Measurements from ENCODE around the gene ZFP69.
"Not testable (repeated sequence)": the region's sequence is repeated elsewhere in the genome, so short reads cannot be mapped to it uniquely, and the experiment has no call there.

The ZFP69 gene

DNA sequence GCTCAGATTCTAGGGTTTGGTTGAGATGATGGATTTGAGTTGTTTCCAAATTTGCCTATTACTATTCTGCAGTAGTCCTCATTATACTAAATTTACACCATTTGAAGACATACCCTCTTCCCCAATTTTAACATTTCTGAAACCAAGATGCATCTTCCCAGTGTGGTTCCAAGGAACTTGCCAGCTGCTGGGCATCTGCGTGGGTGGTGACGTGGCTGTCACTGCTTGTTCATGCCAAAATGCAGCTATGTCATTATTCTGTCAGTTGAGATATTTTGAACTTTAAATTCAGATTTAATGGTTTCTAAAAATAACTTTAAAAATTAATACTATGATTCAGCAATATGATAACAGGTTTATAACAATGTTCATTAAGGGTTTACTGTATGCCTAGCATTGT, 1.2 kb downstream of the ZFP69 start:
- DNase-seq, result no peak
- H3K4me2 ChIP-seq (ENCODE audit: low read depth, low read length), result no peak overlapping the region

DNA sequence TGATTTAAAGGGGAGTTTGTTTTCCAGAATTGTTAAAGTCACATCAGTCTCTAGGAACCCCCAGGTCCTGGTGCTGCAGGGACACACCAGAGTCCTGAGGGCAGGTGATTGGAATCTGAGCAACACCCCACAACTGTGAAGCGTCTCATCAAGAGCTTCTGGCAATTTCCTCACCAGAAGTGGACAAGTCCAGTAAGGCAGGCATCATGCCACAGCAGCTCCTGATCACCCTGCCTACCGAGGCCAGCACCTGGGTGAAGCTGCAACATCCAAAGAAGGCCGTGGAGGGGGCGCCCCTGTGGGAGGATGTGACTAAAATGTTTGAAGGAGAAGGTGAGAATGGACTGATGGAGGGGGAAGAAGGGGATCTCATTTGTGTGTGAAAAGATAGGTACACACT, 2.1 kb downstream of the ZFP69 start:
- Histone ChIP-seq H2AFZ (ENCODE audit: low read length) (no peak overlapping the region), H3K36me3 (replicated peaks; ENCODE audit: insufficient read depth, low read length) (no peaks in the 10 kb centered on the region), H3K79me2 (ENCODE audit: low read length) (no peaks in the 10 kb centered on the region), H4K20me1 (ENCODE audit: insufficient read depth, low read length) (no peaks in the 10 kb centered on the region), H3K9me3 (replicated peaks; ENCODE audit: insufficient read depth, low read length) (no peaks in the 10 kb centered on the region), H3F3A (ENCODE audit: insufficient read depth, low read length) (no peaks in the 10 kb centered on the region), H3K9ac (ENCODE audit: low read length) (no peak overlapping the region), H3K4me3 (ENCODE audit: low read length) (no peak overlapping the region), H3K4me2 (ENCODE audit: low read depth, low read length) (no peak overlapping the region), H3K27ac (ENCODE audit: low read length) (no peak overlapping the region), H3K9me2 (replicated peaks; ENCODE audit: insufficient read depth, low read length) (no peaks in the 10 kb centered on the region), H3K27me3 (replicated peaks; ENCODE audit: insufficient read depth, low read length) (no peaks in the 10 kb centered on the region), H3K4me1 (ENCODE audit: low read length) (0 out of 2 replicates have a peak, but pooled peaks cover 6% of the 10 kb centered on the region)
- no peak for TF ChIP-seq EZH2 (optimal IDR thresholded peaks at IDR 0.05; ENCODE audit: low read depth, low read length)
- TF ChIP-seq, protein P1, sequence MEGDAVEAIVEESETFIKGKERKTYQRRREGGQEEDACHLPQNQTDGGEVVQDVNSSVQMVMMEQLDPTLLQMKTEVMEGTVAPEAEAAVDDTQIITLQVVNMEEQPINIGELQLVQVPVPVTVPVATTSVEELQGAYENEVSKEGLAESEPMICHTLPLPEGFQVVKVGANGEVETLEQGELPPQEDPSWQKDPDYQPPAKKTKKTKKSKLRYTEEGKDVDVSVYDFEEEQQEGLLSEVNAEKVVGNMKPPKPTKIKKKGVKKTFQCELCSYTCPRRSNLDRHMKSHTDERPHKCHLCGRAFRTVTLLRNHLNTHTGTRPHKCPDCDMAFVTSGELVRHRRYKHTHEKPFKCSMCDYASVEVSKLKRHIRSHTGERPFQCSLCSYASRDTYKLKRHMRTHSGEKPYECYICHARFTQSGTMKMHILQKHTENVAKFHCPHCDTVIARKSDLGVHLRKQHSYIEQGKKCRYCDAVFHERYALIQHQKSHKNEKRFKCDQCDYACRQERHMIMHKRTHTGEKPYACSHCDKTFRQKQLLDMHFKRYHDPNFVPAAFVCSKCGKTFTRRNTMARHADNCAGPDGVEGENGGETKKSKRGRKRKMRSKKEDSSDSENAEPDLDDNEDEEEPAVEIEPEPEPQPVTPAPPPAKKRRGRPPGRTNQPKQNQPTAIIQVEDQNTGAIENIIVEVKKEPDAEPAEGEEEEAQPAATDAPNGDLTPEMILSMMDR (IDR thresholded peaks at IDR 0.05; ENCODE audit: low read length), result no peak
- TF ChIP-seq EZH2phosphoT487 (IDR thresholded peaks at IDR 0.05; ENCODE audit: low read length), result no peak
- no peak for DNase-seq

More for the DNA sequence above, 1.2 kb downstream of the ZFP69 start:
- no peak overlapping the region for H3K9ac ChIP-seq (ENCODE audit: low read length)
- H3K27me3 ChIP-seq (replicated peaks; ENCODE audit: insufficient read depth, low read length), result no peaks in the 10 kb centered on the region
- no peaks in the 10 kb centered on the region for H3K9me2 ChIP-seq (replicated peaks; ENCODE audit: insufficient read depth, low read length)
- no peak overlapping the region for H2AFZ ChIP-seq (ENCODE audit: low read length)
- TF ChIP-seq EZH2phosphoT487 (IDR thresholded peaks at IDR 0.05; ENCODE audit: low read length) (no peak), EZH2 (optimal IDR thresholded peaks at IDR 0.05; ENCODE audit: low read depth, low read length) (no peak)
- TF ChIP-seq, protein P1 (IDR thresholded peaks at IDR 0.05; ENCODE audit: low read length), result no peak
- H4K20me1 ChIP-seq (ENCODE audit: insufficient read depth, low read length), result no peaks in the 10 kb centered on the region
- H3F3A ChIP-seq (ENCODE audit: insufficient read depth, low read length), result no peaks in the 10 kb centered on the region
- H3K79me2 ChIP-seq (ENCODE audit: low read length), result no peaks in the 10 kb centered on the region
- H3K36me3 ChIP-seq (replicated peaks; ENCODE audit: insufficient read depth, low read length), result no peaks in the 10 kb centered on the region
- no peak overlapping the region for H3K4me3 ChIP-seq (ENCODE audit: low read length)
- no peak overlapping the region for H3K27ac ChIP-seq (ENCODE audit: low read length)
- 0 out of 2 replicates have a peak, but pooled peaks cover 6% of the 10 kb centered on the region for H3K4me1 ChIP-seq (ENCODE audit: low read length)
- H3K9me3 ChIP-seq (replicated peaks; ENCODE audit: insufficient read depth, low read length), result no peaks in the 10 kb centered on the region

DNA sequence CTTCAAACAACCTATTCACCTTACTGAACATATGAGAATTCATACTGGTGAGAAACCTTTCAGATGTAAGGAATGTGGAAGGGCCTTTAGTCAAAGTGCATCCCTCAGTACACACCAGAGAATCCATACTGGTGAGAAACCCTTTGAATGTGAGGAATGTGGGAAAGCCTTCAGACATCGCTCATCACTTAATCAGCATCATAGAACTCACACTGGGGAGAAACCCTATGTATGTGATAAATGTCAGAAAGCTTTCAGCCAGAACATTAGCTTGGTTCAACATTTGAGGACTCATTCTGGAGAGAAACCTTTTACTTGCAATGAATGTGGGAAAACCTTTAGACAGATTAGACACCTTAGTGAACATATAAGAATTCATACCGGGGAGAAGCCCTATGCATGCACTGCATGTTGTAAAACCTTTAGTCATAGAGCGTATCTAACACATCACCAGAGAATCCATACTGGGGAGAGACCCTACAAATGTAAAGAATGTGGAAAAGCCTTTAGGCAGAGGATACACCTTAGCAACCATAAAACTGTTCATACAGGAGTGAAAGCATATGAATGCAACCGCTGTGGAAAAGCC, 18.3 kb downstream of the ZFP69 start:
- no peak overlapping the region for H2AFZ ChIP-seq (ENCODE audit: low read length)
- TF ChIP-seq EZH2phosphoT487 (IDR thresholded peaks at IDR 0.05; ENCODE audit: low read length) (no peak), EZH2 (optimal IDR thresholded peaks at IDR 0.05; ENCODE audit: low read depth, low read length) (no peak)
- TF ChIP-seq, protein P1 (IDR thresholded peaks at IDR 0.05; ENCODE audit: low read length), result no peak
- no peaks in the 10 kb centered on the region for H3K4me1 ChIP-seq (ENCODE audit: low read length)
- no peaks in the 10 kb centered on the region for H3K9me2 ChIP-seq (replicated peaks; ENCODE audit: insufficient read depth, low read length)
- H3K27me3 ChIP-seq (replicated peaks; ENCODE audit: insufficient read depth, low read length), result no peaks in the 10 kb centered on the region
- H3K9me3 ChIP-seq (replicated peaks; ENCODE audit: insufficient read depth, low read length), result 0 out of 2 replicates have a peak, but pooled peaks cover 3% of the 10 kb centered on the region
- no peaks in the 10 kb centered on the region for H3F3A ChIP-seq (ENCODE audit: insufficient read depth, low read length)
- no peak for DNase-seq
- H3K79me2 ChIP-seq (ENCODE audit: low read length), result no peaks in the 10 kb centered on the region
- no peak overlapping the region for H3K27ac ChIP-seq (ENCODE audit: low read length)
- no peak overlapping the region for H3K9ac ChIP-seq (ENCODE audit: low read length)
- H4K20me1 ChIP-seq (ENCODE audit: insufficient read depth, low read length), result no peaks in the 10 kb centered on the region
- H3K36me3 ChIP-seq (replicated peaks; ENCODE audit: insufficient read depth, low read length), result no peaks in the 10 kb centered on the region; the same call in 1 of the 2 replicates
- no peak overlapping the region for H3K4me3 ChIP-seq (ENCODE audit: low read length)
- H3K4me2 ChIP-seq (ENCODE audit: low read depth, low read length), result no peak overlapping the region

DNA sequence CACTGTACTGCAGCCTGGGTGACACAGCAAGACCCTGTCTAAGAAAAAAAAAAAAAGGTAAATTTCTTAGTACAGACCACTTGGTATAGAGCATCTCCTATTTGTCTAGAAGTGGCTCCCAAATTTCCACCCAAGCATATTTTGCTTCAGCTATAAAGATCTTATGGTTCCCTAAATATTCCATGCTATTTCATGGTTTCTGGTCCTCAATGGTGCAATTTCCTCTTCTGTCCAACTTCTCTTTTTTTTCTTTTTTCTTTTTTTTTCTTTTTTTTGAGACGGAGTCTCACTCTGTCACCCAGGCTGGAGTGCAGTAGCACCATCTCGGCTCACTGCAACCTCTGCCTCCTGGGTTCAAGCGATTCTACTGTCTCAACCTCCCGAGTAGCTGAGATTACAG, 25.6 kb downstream of the ZFP69 start:
- not testable (repeated sequence) for H3K79me2 ChIP-seq (ENCODE audit: low read length); H3K9ac ChIP-seq (ENCODE audit: low read length); H3K36me3 ChIP-seq (replicated peaks; ENCODE audit: insufficient read depth, low read length); H3K4me3 ChIP-seq (ENCODE audit: low read length); H3K4me1 ChIP-seq (ENCODE audit: low read length); H3F3A ChIP-seq (ENCODE audit: insufficient read depth, low read length); H3K27me3 ChIP-seq (replicated peaks; ENCODE audit: insufficient read depth, low read length); H3K27ac ChIP-seq (ENCODE audit: low read length); H2AFZ ChIP-seq (ENCODE audit: low read length); H3K9me2 ChIP-seq (replicated peaks; ENCODE audit: insufficient read depth, low read length); DNase-seq; H3K4me2 ChIP-seq (ENCODE audit: low read depth, low read length); H3K9me3 ChIP-seq (replicated peaks; ENCODE audit: insufficient read depth, low read length); H4K20me1 ChIP-seq (ENCODE audit: insufficient read depth, low read length)
